GM18867 (cell line): ENCODE results near the gene TCF3.
"Not testable (repeated sequence)": the region's sequence is repeated elsewhere in the genome, so short reads cannot be mapped to it uniquely, and the experiment has no call there.

Experiments used
- ATAC-seq: cut with Tn5 transposase; IDR thresholded peaks from one replicate; pipeline ENCODE4 v1.9.1; 2021; ENCODE audit warnings: mild to moderate bottlenecking, moderate library complexity; ENCODE audit not compliant: unreplicated experiment

Gene TCF3

DNA sequence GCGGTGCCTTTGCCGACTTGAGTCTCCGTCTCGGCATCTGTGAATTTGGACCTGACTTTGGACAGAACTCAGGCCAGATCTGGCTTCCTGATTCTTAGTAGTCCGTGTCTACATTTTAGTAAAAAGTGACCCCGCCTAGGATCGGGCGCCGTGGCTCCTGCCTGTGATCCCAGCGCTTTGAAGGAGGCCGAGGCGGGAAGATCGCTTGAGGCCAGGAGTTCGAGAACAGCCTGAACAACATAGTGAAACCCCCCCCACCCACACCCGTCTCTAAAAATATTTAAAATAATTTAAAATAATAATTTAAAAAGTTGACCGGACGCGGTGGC is 849 bp upstream of the TCF3 start:
- ATAC-seq, result peak; percentile 3

DNA sequence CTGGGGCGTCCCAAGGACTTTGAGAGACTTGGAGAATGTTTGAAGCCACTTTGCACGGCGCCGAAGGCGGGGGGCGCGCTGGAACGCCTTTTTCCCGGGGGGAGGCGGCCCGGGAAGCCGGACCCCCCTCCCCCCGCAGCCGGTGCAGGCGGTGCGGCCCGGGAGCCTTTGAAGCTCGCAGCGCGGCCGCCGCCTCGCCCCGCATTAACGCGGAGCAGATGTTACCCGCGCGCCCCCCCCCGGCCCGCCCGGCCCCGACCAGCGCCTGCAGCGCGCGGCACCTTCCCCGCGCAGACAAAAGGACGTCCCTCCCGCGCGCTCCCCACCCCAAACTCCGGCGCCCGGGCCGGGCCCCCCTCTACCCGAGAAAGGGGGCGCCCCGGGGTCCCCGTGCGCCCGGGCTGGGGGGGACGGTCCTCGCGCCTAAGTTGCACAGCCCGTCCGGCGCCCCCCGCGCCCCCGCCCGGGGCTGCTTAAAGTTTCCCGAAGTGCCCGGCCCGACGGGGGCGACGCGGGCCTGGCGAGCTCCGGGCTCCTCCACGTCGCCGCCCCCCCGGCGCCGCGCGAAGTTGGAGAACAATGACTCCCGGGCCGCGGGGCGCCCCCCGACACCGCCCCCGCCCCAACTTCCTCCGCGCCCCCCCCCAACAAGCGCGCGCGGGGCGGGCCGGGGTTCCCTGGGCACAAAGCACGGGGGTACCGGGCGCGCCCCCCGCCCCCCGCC is 685 bp downstream of the TCF3 start:
- ATAC-seq, result peak; percentile 1

DNA sequence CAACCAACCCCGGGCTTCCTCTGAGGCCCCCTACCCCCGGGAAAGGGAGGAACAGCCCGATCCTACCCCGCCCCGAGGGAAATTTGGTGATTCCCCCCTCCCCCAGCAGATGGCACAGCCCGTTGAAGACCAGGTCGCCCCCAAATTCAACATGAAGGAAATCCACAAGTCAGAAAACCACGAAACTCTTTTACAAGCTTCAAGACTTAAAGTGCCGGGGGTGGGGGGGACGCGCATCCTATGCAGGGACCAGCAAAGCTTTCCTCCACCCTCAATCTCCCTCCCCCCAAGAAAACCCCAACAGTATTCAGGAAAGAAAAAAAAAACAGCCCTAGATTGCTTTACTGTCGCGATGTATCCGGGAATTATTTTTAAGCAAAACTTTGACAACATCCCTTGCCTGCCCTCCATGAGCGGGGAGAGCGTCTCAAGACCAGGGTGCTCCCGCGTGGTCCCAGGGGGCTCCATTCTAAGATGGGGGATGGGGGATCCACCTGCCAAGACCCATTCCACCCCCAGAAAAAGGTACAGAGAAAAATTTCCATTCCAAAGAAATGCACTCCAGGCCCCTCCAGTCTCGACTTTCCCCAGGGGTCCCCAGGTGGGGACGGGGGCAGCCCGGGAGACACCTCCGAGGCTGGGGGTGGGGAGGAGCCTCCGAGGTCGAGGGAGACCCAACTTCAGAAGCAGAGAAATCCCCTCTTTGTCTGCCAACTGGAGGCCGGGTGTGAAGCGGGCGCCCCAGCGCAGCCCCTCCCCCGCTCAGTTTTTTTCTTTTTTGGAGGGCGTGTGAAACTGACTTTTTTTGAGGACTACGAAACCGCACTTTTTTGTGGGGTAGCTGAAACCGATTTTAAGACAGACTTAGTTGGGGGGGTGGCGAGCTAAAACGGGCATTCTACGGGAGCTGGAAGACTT is 1.5 kb downstream of the TCF3 start:
- no peak for ATAC-seq

DNA sequence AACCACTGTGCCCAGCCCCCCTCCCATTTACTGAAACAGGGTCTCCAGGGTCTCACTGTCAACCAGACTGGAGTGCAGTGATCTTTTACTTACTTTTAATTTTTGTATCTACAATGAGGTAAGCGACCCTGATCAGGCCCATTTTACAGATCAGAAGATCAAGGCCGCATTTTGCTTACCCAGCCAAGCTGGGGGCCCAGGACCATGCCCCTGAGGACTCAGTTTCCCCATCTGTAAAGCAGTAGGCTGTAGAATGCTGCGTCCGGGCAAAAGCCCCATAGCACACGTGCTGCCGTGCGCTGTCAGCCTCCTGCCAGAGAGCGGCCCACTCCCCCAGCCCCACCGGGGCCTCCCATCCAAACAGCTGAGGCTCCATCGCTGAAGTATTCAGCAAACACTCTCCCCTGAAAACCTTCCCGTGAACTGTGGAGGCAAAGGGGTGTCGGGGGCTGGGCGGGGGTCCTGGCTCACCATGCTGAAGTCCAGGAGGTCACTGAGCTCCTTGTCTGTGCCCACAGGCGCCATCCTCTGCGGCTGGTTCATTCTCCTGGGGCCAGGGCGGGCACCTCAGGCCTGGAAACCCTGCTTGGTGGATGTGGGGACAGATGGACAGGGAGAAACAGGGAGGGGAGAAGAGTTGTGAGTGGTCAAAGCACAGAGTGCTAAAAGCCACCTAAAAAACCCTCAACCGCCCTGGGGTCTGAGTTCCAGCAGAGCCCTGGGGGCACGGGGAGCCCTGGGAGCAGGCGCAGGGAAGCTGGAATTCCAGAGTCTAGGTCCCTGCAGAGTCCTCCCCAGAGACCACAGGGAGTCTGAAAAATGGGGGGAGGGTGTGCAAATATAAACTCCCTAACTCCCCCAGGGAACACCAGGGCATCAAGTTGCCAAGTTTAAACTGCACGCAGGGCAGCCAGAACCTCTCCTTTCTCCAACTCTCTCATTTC is 2.4 kb downstream of the TCF3 start:
- no peak for ATAC-seq

DNA sequence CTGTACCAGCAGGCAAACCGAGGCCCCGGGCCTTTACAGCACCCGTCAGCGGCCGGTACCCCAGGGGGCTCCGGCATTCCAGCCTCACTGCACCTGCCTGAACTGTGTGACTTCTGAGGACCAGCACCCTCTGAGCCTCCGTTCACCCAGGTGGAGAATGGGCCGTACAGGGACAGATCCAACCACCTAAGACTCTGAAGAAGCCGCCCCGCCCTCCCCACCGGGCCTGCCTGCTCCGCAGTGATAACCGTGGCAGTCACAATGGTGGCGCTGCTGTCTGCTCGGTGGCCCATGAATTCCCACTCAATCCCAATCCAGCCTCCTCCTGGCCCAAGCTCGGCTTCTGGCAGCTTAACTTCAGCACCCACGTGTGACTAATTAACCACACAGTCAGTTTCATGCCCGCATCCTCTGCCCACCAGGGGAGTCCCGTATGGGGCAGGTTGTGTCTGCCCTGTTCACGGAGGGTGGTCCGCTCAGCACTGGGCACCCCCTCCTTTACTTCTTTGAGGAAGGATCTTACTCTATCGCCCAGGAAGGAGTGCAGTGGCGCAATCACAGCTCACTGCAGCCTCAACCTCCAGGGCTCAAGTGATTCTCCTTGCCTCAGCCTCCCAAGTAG is 3.4 kb downstream of the TCF3 start:
- ATAC-seq, result peak; percentile 1

DNA sequence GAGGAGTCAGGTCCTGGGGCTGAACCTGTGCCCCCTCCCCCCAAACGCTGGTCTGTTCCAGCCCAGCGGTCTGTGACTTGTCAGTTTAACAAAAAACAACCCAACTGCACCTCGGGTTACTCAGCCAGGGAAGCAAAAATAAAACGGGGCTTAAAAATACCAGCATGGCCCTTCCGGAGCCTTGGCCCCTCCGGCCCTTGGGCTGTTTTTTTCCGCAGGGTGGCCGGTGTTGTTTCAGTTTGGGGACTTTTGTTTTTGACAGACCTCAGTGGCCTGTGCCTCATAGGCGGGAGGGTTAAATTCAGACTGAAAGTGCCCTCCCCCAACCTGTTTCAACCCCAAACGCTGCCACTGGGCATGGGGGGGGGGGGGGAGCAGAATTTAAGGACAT is 4.0 kb downstream of the TCF3 start:
- peak; percentile 21 for ATAC-seq

DNA sequence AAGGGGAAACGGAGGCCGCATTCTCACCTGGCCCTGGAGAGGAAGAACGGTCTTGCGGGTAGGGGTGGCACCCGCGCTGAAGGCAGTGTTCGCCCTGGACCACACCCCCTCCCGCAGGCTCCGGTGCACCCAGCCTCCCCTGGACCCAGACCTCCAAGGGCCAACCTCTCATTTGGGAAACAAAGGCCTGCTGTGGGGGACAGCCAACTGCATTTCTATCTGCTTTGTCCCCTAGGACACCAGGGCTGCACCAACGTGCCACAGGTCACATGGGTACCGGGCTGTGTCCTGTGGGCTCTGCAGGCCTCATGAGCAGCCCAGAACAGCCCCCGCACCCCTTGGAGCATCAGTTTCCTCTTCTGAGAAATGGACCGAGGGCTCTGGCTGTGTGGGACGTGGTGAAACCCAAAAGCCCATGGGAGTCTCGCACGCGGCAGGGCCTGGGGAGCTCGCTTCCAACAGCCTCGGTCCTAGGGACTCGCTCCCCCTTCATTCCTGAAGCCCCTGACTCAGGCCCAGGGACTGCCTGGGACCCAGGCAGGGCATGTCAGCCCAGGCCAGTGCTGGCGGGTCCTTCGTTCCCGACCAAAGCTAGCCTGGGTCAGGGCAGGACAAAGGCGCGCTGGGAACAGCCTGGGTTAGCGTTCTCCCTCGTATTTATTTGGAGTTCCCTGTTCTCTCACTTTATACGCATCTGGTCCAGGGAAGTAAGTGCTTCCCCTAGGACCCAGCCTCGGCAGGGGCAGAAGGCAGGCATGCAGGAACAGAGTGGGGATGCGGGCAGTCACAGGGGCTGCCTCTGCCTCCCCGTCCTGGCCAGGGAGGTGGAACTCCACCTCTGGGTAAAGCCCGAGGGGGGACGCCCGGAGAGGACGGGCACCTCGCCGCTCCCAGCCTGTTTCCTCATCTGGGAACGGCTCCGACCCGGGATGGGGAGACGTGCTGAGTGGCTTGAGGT is 4.6 kb downstream of the TCF3 start:
- no peak for ATAC-seq

DNA sequence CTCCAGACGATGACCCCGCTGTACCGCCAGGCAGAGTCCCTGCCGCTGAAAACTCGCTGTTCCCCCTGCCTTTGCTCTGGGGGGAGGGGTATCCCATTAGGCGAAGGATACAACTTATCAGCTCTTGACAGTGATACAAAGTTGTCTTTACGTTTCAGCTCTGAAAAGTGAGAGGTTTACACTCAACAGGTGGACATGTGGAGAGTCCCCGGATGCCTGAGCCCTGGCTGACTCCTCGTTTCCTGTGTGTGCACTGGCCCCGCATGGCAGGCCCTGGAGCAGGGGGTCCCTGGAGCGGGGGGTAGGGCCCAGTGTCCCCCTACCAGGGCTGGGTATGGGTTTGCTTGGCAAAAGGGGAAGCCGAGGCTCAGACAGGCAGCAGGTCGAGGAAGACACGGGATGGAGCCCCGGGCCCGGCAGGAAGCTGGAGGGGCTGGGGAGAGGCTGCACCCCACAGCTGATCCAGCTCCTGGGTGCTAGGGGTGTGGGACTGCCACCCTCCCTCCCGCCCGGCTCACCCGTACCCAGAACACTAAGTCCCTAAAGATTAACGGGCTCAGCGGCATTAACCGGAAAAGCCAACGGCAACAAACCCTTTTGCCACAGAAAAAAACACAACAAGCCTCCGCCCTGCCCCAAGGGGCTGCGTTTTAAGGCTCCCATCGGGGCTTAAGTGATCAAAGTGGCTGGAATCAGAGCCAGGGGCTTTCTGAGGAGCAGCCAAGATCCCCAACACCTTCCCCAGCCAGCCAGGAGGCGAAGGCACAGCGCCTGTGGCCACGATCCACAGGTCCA is 5.6 kb downstream of the TCF3 start:
- no peak for ATAC-seq

DNA sequence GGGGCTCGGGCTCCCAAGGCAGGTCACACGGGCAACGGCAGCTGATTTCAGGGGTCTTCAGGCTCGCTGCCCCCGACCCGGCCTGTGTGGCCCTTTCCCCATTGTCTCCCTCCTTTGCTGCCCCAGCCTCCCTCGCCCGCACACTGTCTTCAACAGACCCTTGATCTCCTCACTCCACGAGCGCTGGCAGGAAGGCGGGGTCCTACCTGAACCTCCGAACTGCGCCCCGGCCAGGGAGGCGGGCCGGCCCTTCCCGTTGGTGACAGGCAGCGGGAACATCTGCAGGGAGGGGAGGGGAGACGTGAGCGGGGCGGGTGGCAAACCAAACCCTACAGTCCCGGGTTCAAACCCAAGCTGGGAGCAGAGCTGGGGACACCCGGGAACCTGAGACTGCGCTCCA is 6.3 kb downstream of the TCF3 start:
- no peak for ATAC-seq

DNA sequence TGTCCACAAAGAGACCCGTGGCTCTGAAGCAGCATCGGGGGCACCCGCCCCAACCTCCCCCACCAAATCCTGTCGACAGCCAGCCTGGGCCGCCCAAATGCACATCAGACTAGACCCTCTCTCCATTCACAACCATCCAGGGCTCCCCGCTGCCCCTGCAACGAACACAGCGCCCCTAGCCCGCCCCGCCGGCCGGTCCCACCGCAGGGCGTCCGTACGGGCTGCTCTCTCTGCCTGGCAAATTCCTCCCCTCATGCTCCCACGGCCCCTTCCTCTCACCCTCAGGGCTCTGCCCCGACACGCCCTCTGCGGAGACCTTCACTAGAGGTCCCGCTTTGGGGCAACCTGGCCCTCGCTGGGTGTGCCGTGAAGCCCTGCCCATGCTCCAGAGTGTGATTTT is 7.1 kb downstream of the TCF3 start:
- ATAC-seq, result no peak

DNA sequence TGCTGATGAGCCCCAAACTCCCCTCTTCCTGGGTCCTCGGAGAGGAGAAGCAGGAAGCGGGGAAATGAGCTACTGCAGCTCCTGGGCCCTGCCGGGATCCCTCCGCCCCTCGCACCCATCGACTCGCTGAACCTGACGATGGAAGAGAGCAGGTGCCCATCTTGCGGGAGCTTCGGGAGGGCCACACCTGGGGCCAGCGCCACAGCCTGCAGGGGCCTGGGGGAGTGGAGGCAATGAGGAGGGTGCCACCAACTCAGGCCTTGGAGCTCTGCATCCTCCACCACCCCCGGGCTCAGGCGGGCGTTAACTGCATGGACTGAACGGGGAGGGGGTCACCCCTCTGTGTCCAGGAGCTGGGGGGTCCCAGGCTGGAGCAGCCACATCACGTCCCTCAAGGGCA is 8.3 kb downstream of the TCF3 start:
- no peak for ATAC-seq

DNA sequence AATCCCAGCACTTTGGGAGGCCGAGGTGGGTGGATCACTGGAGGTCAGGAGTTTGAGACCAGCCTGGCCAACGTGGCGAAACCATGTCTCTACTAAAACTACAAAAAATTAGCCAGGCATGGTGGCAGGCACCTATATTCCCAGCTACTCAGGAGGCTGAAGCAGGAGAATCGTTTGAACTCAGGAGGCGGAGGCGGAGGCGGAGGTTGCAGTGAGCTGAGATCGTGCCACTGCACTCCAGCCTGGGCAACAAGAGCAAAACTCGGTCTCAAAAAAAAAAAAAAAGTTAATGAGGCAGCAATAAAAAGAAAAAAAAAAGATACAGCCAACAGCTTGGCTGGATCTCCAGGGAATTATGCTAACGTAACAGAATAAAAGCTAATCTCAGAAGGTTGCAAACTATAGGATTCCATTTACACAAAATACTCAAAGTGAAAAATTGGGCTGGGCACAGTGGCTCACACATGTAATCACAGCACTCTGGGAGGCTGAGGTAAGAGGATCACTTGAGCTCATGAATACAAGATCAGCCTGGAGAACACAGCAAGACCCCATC is 11.4 kb downstream of the TCF3 start:
- ATAC-seq, result not testable (repeated sequence)

DNA sequence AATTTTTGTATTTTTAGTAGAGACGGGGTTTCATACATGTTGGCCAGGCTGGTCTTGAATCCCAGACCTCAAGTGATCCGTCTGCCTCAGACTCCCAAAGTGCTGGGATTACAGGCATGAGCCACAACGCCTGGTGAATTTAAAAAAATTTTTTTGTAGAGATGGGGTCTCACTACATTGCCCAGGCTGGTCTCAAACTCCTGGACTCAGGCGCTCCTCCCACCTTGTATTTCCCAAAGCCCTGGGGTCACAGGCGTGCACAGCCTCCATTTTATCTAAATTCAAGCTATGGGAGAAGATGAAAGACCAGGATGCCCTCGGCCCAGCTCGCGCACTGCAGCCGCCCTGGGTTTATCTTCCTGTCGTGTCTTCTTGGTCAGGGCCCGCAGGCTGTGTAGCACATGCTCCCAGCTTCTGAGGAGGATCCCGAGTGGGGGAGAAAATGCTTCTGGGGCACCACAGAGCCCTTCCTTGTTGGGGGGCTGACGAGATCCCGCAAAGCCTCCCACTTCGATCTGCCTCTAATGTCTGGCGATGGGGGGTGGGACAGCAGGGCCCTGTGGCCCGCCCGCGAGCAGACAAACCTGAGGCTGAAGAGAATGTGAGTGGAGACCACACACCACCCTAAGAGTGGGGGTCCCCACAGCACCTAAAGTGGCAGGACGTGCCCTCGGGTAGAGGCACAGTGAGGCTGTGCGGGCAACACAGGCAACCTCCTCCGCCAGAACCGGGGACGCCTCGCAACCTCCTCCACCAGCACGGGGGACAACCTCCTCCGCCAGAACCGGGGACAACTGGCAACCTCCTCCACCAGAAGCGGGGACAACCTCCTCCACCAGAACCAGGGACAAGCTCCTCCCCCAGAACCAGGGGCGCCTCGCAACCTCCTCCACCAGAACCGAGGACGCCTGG is 15.8 kb downstream of the TCF3 start:
- ATAC-seq, result no peak

DNA sequence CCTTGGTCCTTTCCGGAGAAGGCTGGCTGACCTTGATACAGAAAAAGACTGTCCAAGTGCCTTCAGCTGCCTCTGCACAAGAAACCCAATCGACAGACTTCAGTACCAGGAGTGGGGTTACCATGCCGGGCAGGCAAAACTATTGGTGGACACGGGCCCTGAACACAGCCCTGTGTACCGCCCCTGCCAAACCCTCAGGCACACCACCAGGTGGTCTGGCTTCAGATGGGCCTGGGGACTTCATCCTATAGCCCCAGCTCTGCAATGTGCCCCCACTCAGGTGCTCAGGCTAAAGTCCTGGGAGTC is 17.5 kb downstream of the TCF3 start:
- ATAC-seq, result no peak

DNA sequence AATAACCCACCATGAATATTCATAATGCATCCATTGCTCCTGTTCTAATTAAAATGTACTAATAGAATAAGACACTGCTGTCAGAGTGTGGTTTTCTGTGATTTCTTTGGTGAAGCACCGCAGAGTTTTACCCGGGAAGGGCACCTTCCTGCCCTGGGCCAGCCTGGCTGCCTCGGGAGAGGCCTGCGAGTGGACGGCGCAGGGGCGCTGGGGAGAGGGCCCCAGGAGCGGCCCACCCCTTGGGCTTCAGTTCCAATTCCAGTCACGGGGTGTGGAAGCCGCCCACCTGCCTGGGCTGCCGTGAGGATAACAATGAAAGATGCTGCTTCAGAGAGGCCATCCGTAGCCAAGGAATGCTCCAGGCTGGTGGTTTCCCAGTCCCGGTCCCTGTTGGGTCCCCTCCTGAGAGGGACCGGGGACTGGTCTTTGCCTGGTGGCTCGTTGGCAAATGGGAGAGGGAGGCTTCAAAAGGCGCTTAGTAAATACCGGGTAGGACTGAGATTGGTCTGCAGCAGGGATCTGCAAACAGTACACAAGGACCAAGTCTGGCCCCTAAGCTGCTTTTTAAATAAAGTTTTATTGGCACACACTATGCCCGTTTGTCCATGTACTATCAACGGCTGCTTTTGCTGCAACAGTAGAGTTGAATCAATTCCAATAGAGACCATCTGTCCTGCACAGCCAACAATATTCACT is 18.0 kb downstream of the TCF3 start:
- ATAC-seq, result no peak

DNA sequence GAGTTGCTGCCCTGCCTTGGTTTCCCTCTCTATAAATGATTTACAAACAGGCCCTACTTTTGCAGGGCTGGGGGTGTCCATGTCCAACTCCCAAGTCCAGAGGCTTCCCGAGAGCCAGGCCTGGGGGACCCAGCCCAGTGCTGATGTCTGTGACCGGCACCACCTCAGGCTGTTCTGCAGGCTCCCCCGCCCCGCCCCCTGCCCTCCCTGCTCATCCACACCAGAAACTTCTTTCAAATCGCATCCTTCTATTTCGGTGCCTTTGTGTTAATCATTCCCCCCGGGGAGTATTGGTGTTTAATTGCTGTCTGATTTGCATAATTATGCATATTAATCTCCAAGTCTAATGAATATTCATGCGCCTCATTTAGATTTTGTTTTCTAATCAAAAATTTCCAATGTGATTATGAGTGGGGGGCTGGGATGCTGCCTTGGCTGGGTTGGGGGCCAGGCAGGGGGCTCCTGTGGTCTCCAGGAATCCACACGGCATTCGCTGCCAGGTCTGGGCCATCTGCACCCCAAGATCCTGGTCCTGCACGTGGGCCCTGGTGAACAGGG is 19.1 kb downstream of the TCF3 start:
- ATAC-seq, result no peak
